Brain microvascular endothelial cell (primary cell): ENCODE data around the gene METTL25.
"Not testable (repeated sequence)": the region's sequence is repeated elsewhere in the genome, so short reads cannot be mapped to it uniquely, and the experiment has no call there.

Source experiments
- DNase-seq: peaks from one replicate; pipeline ENCODE4 v3.0.0-alpha.2; 2020
- H3K27ac ChIP-seq: fragments of 250-450 bp; sonication (Bioruptor Pico); 2 replicates; pipeline ENCODE4 v1.5.1; 2020; ENCODE audit warnings: mild to moderate bottlenecking, moderate library complexity
- H3K27me3 ChIP-seq: fragments of 250-450 bp; sonication (Bioruptor Pico); replicated peaks from 2 replicates; pipeline ENCODE4 v1.5.1; 2020; ENCODE audit warnings: mild to moderate bottlenecking
- H3K36me3 ChIP-seq: fragments of 250-450 bp; sonication (Bioruptor Pico); replicated peaks from 2 replicates; pipeline ENCODE4 v1.5.1; 2020; ENCODE audit warnings: mild to moderate bottlenecking
- H3K4me3 ChIP-seq: 2 replicates; pipeline ENCODE4 v1.5.1; 2011; ENCODE audit warnings: low read depth, mild to moderate bottlenecking, control low read depth, low read length, moderate library complexity
- in situ Hi-C: cut with HindIII; loops from 2 replicates; pipeline ENCODE4 v1.10.0; 2017; ENCODE audit warnings: low sequenced_read_pairs, low pct_ligation_motif_present
- TF ChIP-seq, protein P1 (sequence below): IDR thresholded peaks from 2 replicates; pipeline ENCODE4 v1.5.1; 2011; ENCODE audit warnings: low read depth, mild to moderate bottlenecking, moderate library complexity, low read length, control low read depth, inconsistent platforms; ENCODE audit errors: missing control alignments

The METTL25 gene

DNA sequence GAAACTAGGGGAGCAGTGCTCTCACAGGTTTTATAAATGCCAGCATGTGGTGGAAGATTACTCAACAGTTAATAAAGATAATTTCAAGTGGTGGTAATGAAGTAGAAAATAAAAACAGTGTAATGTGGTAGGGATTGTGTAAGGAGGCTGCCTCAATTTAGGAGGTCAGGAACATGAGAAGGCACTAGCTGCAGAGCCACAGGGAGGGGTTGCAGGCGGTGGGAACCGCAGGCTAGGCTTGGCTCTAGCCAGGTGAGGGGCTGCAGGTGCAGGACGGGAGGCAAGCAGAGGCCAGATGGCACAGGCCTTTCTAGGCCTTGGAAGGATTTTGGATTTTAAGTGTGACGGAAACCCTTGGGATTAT, 768 bp downstream of the METTL25 start:
- TF ChIP-seq, protein P1, sequence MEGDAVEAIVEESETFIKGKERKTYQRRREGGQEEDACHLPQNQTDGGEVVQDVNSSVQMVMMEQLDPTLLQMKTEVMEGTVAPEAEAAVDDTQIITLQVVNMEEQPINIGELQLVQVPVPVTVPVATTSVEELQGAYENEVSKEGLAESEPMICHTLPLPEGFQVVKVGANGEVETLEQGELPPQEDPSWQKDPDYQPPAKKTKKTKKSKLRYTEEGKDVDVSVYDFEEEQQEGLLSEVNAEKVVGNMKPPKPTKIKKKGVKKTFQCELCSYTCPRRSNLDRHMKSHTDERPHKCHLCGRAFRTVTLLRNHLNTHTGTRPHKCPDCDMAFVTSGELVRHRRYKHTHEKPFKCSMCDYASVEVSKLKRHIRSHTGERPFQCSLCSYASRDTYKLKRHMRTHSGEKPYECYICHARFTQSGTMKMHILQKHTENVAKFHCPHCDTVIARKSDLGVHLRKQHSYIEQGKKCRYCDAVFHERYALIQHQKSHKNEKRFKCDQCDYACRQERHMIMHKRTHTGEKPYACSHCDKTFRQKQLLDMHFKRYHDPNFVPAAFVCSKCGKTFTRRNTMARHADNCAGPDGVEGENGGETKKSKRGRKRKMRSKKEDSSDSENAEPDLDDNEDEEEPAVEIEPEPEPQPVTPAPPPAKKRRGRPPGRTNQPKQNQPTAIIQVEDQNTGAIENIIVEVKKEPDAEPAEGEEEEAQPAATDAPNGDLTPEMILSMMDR, result no peak
- Histone ChIP-seq H3K27me3 (no peaks in the 10 kb centered on the region), H3K4me3 (peak overlapping the region; percentile 93), H3K36me3 (peaks cover 2% of the 10 kb centered on the region), H3K27ac (no peak overlapping the region)
- in situ Hi-C loops, result no loop called here
- DNase-seq, result no peak

- H3K36me3 ChIP-seq, DNase-seq, H3K4me3 ChIP-seq, H3K27ac ChIP-seq, H3K27me3 ChIP-seq, in situ Hi-C loops: not testable (repeated sequence)
Measured at GRCh38 chr12:82360834-82361233, 2.5 kb downstream of the METTL25 start.

DNA sequence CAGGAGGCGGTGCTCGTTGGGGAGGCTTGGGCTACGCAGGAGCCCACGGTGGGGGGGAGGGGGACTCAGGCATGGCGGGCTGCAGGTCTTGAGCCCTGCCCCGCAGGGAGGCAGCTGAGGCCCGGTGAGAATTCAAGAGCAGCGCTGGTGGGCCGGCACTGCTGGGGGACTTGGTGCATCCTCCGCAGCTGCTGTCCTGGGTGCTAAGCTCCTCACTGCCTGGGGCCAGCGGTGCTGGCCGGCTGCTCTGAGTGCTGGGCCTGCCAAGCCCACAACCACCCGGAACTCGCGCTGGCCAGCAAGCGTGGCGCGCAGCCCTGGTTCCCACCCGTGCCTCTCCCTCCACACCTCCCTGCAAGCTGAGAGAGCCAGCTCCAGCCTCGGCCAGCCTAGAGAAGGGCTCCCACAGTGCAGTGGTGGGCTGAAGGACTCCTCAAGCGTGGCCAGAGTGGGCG, 3.2 kb downstream of the METTL25 start:
- H3K27me3 ChIP-seq, result no peaks in the 10 kb centered on the region
- DNase-seq, result no peak
- TF ChIP-seq, protein P1, result no peak

GRCh38 chr12:82363990-82364389, 5.7 kb downstream of the METTL25 start:
- in situ Hi-C loops, result no loop called here
- H3K27me3 ChIP-seq, result no peaks in the 10 kb centered on the region
- no peak overlapping the region for H3K27ac ChIP-seq
- H3K36me3 ChIP-seq, result no peaks in the 10 kb centered on the region
- H3K4me3 ChIP-seq, result no peak overlapping the region
- no peak for DNase-seq
- TF ChIP-seq, protein P1, result no peak

More for the DNA sequence above, 3.2 kb downstream of the METTL25 start:
- H3K27ac ChIP-seq, result no peak overlapping the region
- no peak overlapping the region for H3K4me3 ChIP-seq
- no peaks in the 10 kb centered on the region for H3K36me3 ChIP-seq
- in situ Hi-C loops, result no loop called here

- Histone ChIP-seq H3K4me3 (no peak overlapping the region), H3K36me3 (no peaks in the 10 kb centered on the region), H3K27ac (no peak overlapping the region), H3K27me3 (no peaks in the 10 kb centered on the region)
- DNase-seq, result peak; percentile 7
- TF ChIP-seq, protein P1, result no peak
- in situ Hi-C loops, result no loop called here
Measured at GRCh38 chr12:82366197-82366596, 7.9 kb downstream of the METTL25 start.

DNA sequence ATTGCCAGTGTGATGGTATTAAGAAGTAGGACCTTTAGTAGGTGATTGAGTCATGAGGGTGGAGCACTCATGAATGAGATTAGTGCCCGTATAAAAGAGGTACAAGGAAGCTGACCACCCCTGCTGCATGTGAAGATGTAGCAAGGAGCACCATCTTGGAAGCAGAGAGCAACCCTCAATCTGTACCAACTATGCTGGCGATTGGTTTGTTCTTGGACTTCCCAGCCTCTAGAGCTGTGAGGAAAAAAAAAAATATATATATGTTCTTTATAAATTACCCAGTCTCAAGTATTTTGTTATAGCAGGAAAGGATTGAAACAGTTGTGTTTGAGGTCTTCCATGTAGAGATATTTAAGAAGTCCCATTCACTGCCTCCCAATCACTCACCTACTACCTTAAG, 16.9 kb downstream of the METTL25 start:
- TF ChIP-seq, protein P1, result no peak
- DNase-seq, result no peak
- Histone ChIP-seq H3K4me3 (no peak overlapping the region), H3K27ac (no peak overlapping the region), H3K27me3 (no peaks in the 10 kb centered on the region), H3K36me3 (no peaks in the 10 kb centered on the region)
- in situ Hi-C loops, result no loop called here

DNA sequence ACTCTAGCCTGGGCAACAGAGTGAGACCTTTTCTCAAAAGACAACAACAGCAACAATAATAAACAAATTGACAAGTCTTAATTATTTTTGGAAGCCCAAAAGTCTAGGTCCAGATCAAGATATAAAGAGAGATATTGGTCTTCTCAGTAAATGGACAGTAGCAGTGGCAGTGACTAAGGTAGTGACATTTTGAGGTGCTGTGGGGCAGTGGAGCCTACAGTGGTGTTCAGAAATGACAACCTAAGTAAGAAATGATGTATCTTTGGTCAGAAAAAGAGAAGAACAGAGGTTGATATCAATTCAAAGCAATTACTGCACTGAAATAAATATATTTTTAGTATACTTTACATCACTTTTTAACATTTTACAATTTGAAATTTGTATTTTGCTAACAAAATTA, 20.7 kb downstream of the METTL25 start:
- H3K27me3 ChIP-seq, result no peaks in the 10 kb centered on the region
- DNase-seq, result no peak
- H3K4me3 ChIP-seq, result no peak overlapping the region
- TF ChIP-seq, protein P1, result no peak
- no peak overlapping the region for H3K27ac ChIP-seq
- no peaks in the 10 kb centered on the region for H3K36me3 ChIP-seq
- in situ Hi-C loops, result no loop called here
